CD14-positive monocyte (primary cell): ENCODE results near the gene PSMF1. TPM values are rescaled to one million over a fixed set of nuclear protein-coding genes. Genes with fewer than 3 reads are reported as not detected.

Experiments
- DNase-seq, 3 donors: peaks; one replicate each; pipeline ENCODE4 v3.0.0-alpha.2; 2011 to 2022
- H2AFZ ChIP-seq: 2 replicates; pipeline ENCODE4 v1.6.0; 2012; ENCODE audit warnings: mild to moderate bottlenecking, low read depth, low read length, inconsistent platforms; ENCODE audit not compliant: insufficient read depth, poor library complexity, severe bottlenecking
- H3K27ac ChIP-seq, 2 donors: 1 replicate in 1 of 2; 2 replicates in 1 of 2; pipeline ENCODE4 v1.5.1; 2012 to 2013; ENCODE audit warnings: low read length in 2 of 2, control low read depth in 1 of 2, inconsistent platforms in 1 of 2, low read depth in 1 of 2, mild to moderate bottlenecking in 1 of 2
- H3K27me3 ChIP-seq, 2 donors: one replicate each; pipeline versions ENCODE4 v1.6.0 to v1.6.1; 2011 to 2013; ENCODE audit warnings: low read length in 2 of 2; ENCODE audit not compliant: control insufficient read depth in 2 of 2, insufficient read depth in 2 of 2
- H3K36me3 ChIP-seq, 2 donors: replicated peaks in 1 of 2; 1 replicate in 1 of 2; 2 replicates in 1 of 2; pipeline versions ENCODE4 v1.5.1 to v1.6.1; 2012 to 2013; ENCODE audit warnings: low read length in 2 of 2, control low read depth in 1 of 2, inconsistent platforms in 1 of 2, mild to moderate bottlenecking in 1 of 2; ENCODE audit not compliant: insufficient read depth in 2 of 2, control insufficient read depth in 1 of 2
- H3K4me1 ChIP-seq, 2 donors: 1 replicate in 1 of 2; 2 replicates in 1 of 2; pipeline versions ENCODE4 v1.5.1 to v1.6.1; 2012 to 2013; ENCODE audit warnings: low read length in 2 of 2, control low read depth in 1 of 2, inconsistent platforms in 1 of 2, mild to moderate bottlenecking in 1 of 2, moderate library complexity in 1 of 2; ENCODE audit not compliant: insufficient read depth in 2 of 2, control insufficient read depth in 1 of 2
- H3K4me2 ChIP-seq: replicated peaks from 2 replicates; pipeline ENCODE3; 2012; ENCODE audit warnings: low read length, moderate library complexity, mild to moderate bottlenecking; ENCODE audit not compliant: poor library complexity, severe bottlenecking; ENCODE audit errors: extremely low read depth
- H3K4me3 ChIP-seq, 3 experiments: fragments of 200-600 bp in 1 of 3; sonication (generic) in 1 of 3; replicated peaks in 1 of 3; 1 replicate in 2 of 3; 2 replicates in 1 of 3; pipeline ENCODE4 v1.5.1; 2011 to 2013; ENCODE audit warnings: low read length in 3 of 3, mild to moderate bottlenecking in 3 of 3, control low read depth in 2 of 3, low read depth in 2 of 3, inconsistent platforms in 1 of 3, moderate library complexity in 1 of 3
- H3K79me2 ChIP-seq: 2 replicates; pipeline ENCODE4 v1.6.0; 2012; ENCODE audit warnings: mild to moderate bottlenecking, control low read depth, inconsistent platforms, low read length, moderate library complexity; ENCODE audit not compliant: insufficient read depth
- H3K9ac ChIP-seq: 2 replicates; pipeline ENCODE4 v1.6.0; 2017; ENCODE audit warnings: low read length, mild to moderate bottlenecking; ENCODE audit not compliant: insufficient read depth, poor library complexity, severe bottlenecking
- H3K9me3 ChIP-seq, 2 donors: replicated peaks in 1 of 2; 1 replicate in 1 of 2; 2 replicates in 1 of 2; pipeline versions ENCODE4 v1.5.1 to v1.6.1; 2012 to 2013; ENCODE audit warnings: low read length in 2 of 2, control low read depth in 1 of 2; ENCODE audit not compliant: control insufficient read depth in 1 of 2, insufficient read depth in 1 of 2
- H4K20me1 ChIP-seq: 2 replicates; pipeline ENCODE4 v1.6.0; 2012; ENCODE audit warnings: mild to moderate bottlenecking, low read length, control low read depth, moderate library complexity; ENCODE audit not compliant: insufficient read depth
- H3K27ac Mint-ChIP-seq, 7 donors: one replicate each; pipeline ENCODE4 v1.8.0; 2020; ENCODE audit warnings: mild to moderate bottlenecking in 7 of 7, mixed read lengths in 7 of 7, moderate library complexity in 6 of 7, inconsistent platforms in 2 of 7
- H3K27me3 Mint-ChIP-seq, 3 donors: one replicate each; pipeline ENCODE4 v1.8.0; 2021 to 2022; ENCODE audit warnings: low read depth in 3 of 3, mild to moderate bottlenecking in 3 of 3, mixed read lengths in 3 of 3, moderate library complexity in 3 of 3, inconsistent platforms in 1 of 3
- H3K36me3 Mint-ChIP-seq, 2 donors: one replicate each; pipeline ENCODE4 v1.8.0; 2020; ENCODE audit warnings: mixed read lengths in 2 of 2, inconsistent platforms in 1 of 2, mild to moderate bottlenecking in 1 of 2
- H3K4me1 Mint-ChIP-seq: one replicate; pipeline ENCODE4 v1.8.0; 2020; ENCODE audit warnings: mild to moderate bottlenecking, mixed read lengths
- H3K4me3 Mint-ChIP-seq, 2 donors: one replicate each; pipeline ENCODE4 v1.8.0; 2020; ENCODE audit warnings: mild to moderate bottlenecking in 2 of 2, mixed read lengths in 2 of 2, moderate library complexity in 1 of 2
- H3K9me3 Mint-ChIP-seq, 7 donors: one replicate each; pipeline ENCODE4 v1.8.0; 2020 to 2022; ENCODE audit warnings: mixed read lengths in 7 of 7, mild to moderate bottlenecking in 6 of 7, moderate library complexity in 6 of 7, inconsistent platforms in 2 of 7
- WGBS: methylation state at CpG from one replicate; pipeline ENCODE4 v1.1.5; 2013; ENCODE audit warnings: missing lambda C conversion rate; ENCODE audit not compliant: insufficient coverage; 5-methylcytosine and 5-hydroxymethylcytosine counted together
- intact Hi-C, 2 donors: fragments of 100-400 bp; cut with micrococcal nuclease; formaldehyde crosslinking; loops; one replicate each; pipeline versions ENCODE4 v1.15.0 to v1.15.1; 2023
- polyA plus RNA-seq, 3 donors: library from polyadenylated mRNA; depleted of rRNA in 1 of 3; unstranded in 2 of 3; stranded (reverse) in 1 of 3; fragments of 300-500 nt in 2 of 3; fragments of >200 nt in 1 of 3; fragmentation: Illumina TruSeq in 2 of 3; gene quantifications; 1 replicate in 2 of 3; 2 replicates in 1 of 3; pipeline ENCODE4 v1.2.3, GENCODE V29; 2012 to 2021
- TF ChIP-seq, protein P1 (sequence below): fragments of 200-600 bp; IDR thresholded peaks from one replicate; pipeline ENCODE4 v1.8.0; 2022; ENCODE audit warnings: antibody characterized with exemption, mild to moderate bottlenecking

Gene PSMF1
- polyA plus RNA-seq, 3 donors: 103 to 349 (median 138) TPM

DNA sequence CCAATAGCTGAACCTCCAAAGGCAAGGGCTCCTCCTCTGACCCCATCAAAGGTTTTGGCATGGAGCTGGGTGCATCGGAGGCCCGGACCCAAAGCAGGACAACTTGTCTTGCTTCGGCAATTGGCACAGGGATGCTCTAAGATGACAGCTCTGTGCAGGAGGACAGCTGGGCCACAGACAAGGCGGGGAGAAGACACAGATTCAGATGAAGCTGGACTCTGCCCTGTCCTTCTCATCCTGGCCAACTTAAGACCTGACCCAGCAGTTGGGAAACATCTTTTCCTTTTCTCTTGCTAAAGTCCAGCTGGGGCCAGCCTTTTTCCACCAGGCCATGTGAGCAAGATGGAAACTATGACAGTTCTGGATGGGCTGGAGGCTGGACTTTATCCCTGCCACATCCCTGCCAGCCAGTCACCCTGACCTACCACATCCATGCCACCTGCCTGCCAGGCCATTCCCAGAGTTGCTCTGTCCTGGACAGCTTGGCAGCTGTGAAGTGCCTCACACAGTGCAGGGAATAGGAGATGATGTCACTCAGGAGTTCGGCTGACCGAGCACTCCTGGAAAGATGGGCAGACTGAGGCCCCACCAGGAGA lies 12.7 kb upstream of the PSMF1 start:
- DNase-seq: no peak
- no peaks in the 10 kb centered on the region for H4K20me1 ChIP-seq
- no peaks in the 10 kb centered on the region for H3K79me2 ChIP-seq
- 98% methylated on average over 6 of the region's 6 CpGs for WGBS
- no peaks in the 10 kb centered on the region for H3K36me3 ChIP-seq
- Mint-ChIP-seq H3K36me3 (no peaks in the 10 kb centered on the region), H3K4me1 (peaks cover 4% of the 10 kb centered on the region), H3K9me3 (peaks cover 9 to 18% (median 13%) of the 10 kb centered on the region in 7 donors), H3K4me3 (no peak overlapping the region), H3K27me3 (peaks cover 3 to 4% (median 4%) of the 10 kb centered on the region in 3 donors), H3K27ac (no peak overlapping the region)
- H3K4me1 ChIP-seq: no peaks in the 10 kb centered on the region
- intact Hi-C loops: loop anchor here in 1 of 2 donors (5.0 kb wide), 1 partner anchor 288 kb away; no protein-coding TSS in a partner anchor
- H3K4me2 ChIP-seq: no peak overlapping the region
- TF ChIP-seq, protein P1, sequence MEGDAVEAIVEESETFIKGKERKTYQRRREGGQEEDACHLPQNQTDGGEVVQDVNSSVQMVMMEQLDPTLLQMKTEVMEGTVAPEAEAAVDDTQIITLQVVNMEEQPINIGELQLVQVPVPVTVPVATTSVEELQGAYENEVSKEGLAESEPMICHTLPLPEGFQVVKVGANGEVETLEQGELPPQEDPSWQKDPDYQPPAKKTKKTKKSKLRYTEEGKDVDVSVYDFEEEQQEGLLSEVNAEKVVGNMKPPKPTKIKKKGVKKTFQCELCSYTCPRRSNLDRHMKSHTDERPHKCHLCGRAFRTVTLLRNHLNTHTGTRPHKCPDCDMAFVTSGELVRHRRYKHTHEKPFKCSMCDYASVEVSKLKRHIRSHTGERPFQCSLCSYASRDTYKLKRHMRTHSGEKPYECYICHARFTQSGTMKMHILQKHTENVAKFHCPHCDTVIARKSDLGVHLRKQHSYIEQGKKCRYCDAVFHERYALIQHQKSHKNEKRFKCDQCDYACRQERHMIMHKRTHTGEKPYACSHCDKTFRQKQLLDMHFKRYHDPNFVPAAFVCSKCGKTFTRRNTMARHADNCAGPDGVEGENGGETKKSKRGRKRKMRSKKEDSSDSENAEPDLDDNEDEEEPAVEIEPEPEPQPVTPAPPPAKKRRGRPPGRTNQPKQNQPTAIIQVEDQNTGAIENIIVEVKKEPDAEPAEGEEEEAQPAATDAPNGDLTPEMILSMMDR: no peak
- H3K27me3 ChIP-seq: no peaks in the 10 kb centered on the region
- H3K9me3 ChIP-seq: peaks cover 5 to 10% of the 10 kb centered on the region in 2 donors
- no peak overlapping the region for H3K4me3 ChIP-seq
- no peak overlapping the region for H3K9ac ChIP-seq
- no peak overlapping the region for H3K27ac ChIP-seq
- H2AFZ ChIP-seq: no peak overlapping the region

GRCh38 chr20:1107176-1107575 lies 11.2 kb upstream of the PSMF1 start:
- H4K20me1 ChIP-seq: no peaks in the 10 kb centered on the region
- Mint-ChIP-seq H3K9me3 (peaks cover 6 to 15% (median 10%) of the 10 kb centered on the region in 7 donors), H3K4me1 (peaks cover 4% of the 10 kb centered on the region), H3K4me3 (no peak overlapping the region), H3K36me3 (no peaks in the 10 kb centered on the region), H3K27me3 (peaks cover 3 to 4% (median 4%) of the 10 kb centered on the region in 3 donors), H3K27ac (no peak overlapping the region)
- intact Hi-C loops: loop anchor here in 1 of 2 donors (5.0 kb wide), 1 partner anchor 290 kb away; no protein-coding TSS in a partner anchor
- no peaks in the 10 kb centered on the region for H3K79me2 ChIP-seq
- no peak overlapping the region for H3K27ac ChIP-seq
- TF ChIP-seq, protein P1: no peak
- no peak overlapping the region for H3K4me2 ChIP-seq
- no peaks in the 10 kb centered on the region for H3K27me3 ChIP-seq
- WGBS: 94% methylated on average over 2 of the region's 3 CpGs
- peaks cover 5 to 7% of the 10 kb centered on the region in 2 donors for H3K9me3 ChIP-seq
- H3K9ac ChIP-seq: no peak overlapping the region
- no peak overlapping the region for H2AFZ ChIP-seq
- no peak overlapping the region for H3K4me3 ChIP-seq
- no peaks in the 10 kb centered on the region for H3K36me3 ChIP-seq
- no peaks in the 10 kb centered on the region for H3K4me1 ChIP-seq
- no peak for DNase-seq
